ENCODE measurements around the gene ZNF507.

GRCh38 chr19:32354345-32354744 is 8.9 kb downstream of the ZNF507 start:
- no peak for TF ChIP-seq EZH2phosphoT487 (IDR thresholded peaks at IDR 0.05)
- TF ChIP-seq, protein P1, sequence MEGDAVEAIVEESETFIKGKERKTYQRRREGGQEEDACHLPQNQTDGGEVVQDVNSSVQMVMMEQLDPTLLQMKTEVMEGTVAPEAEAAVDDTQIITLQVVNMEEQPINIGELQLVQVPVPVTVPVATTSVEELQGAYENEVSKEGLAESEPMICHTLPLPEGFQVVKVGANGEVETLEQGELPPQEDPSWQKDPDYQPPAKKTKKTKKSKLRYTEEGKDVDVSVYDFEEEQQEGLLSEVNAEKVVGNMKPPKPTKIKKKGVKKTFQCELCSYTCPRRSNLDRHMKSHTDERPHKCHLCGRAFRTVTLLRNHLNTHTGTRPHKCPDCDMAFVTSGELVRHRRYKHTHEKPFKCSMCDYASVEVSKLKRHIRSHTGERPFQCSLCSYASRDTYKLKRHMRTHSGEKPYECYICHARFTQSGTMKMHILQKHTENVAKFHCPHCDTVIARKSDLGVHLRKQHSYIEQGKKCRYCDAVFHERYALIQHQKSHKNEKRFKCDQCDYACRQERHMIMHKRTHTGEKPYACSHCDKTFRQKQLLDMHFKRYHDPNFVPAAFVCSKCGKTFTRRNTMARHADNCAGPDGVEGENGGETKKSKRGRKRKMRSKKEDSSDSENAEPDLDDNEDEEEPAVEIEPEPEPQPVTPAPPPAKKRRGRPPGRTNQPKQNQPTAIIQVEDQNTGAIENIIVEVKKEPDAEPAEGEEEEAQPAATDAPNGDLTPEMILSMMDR (IDR thresholded peaks at IDR 0.05), result no peak
- TF ChIP-seq EZH2 (IDR thresholded peaks at IDR 0.05), result no peak
